CD14-positive monocyte (primary cell): Measurements from ENCODE around the gene C5AR2. TPM values are rescaled to one million over a fixed set of nuclear protein-coding genes. Genes with fewer than 3 reads are reported as not detected.

Experiments
- DNase-seq, 3 donors: peaks; one replicate each; pipeline ENCODE4 v3.0.0-alpha.2; 2011 to 2022
- H2AFZ ChIP-seq: 2 replicates; pipeline ENCODE4 v1.6.0; 2012; ENCODE audit warnings: mild to moderate bottlenecking, low read depth, low read length, inconsistent platforms; ENCODE audit not compliant: insufficient read depth, poor library complexity, severe bottlenecking
- H3K27ac ChIP-seq, 2 donors: 1 replicate in 1 of 2; 2 replicates in 1 of 2; pipeline ENCODE4 v1.5.1; 2012 to 2013; ENCODE audit warnings: low read length in 2 of 2, control low read depth in 1 of 2, inconsistent platforms in 1 of 2, low read depth in 1 of 2, mild to moderate bottlenecking in 1 of 2
- H3K27me3 ChIP-seq, 2 donors: one replicate each; pipeline versions ENCODE4 v1.6.0 to v1.6.1; 2011 to 2013; ENCODE audit warnings: low read length in 2 of 2; ENCODE audit not compliant: control insufficient read depth in 2 of 2, insufficient read depth in 2 of 2
- H3K36me3 ChIP-seq, 2 donors: replicated peaks in 1 of 2; 1 replicate in 1 of 2; 2 replicates in 1 of 2; pipeline versions ENCODE4 v1.5.1 to v1.6.1; 2012 to 2013; ENCODE audit warnings: low read length in 2 of 2, control low read depth in 1 of 2, inconsistent platforms in 1 of 2, mild to moderate bottlenecking in 1 of 2; ENCODE audit not compliant: insufficient read depth in 2 of 2, control insufficient read depth in 1 of 2
- H3K4me1 ChIP-seq, 2 donors: 1 replicate in 1 of 2; 2 replicates in 1 of 2; pipeline versions ENCODE4 v1.5.1 to v1.6.1; 2012 to 2013; ENCODE audit warnings: low read length in 2 of 2, control low read depth in 1 of 2, inconsistent platforms in 1 of 2, mild to moderate bottlenecking in 1 of 2, moderate library complexity in 1 of 2; ENCODE audit not compliant: insufficient read depth in 2 of 2, control insufficient read depth in 1 of 2
- H3K4me2 ChIP-seq: replicated peaks from 2 replicates; pipeline ENCODE3; 2012; ENCODE audit warnings: low read length, moderate library complexity, mild to moderate bottlenecking; ENCODE audit not compliant: poor library complexity, severe bottlenecking; ENCODE audit errors: extremely low read depth
- H3K4me3 ChIP-seq, 3 experiments: fragments of 200-600 bp in 1 of 3; sonication (generic) in 1 of 3; replicated peaks in 1 of 3; 1 replicate in 2 of 3; 2 replicates in 1 of 3; pipeline ENCODE4 v1.5.1; 2011 to 2013; ENCODE audit warnings: low read length in 3 of 3, mild to moderate bottlenecking in 3 of 3, control low read depth in 2 of 3, low read depth in 2 of 3, inconsistent platforms in 1 of 3, moderate library complexity in 1 of 3
- H3K79me2 ChIP-seq: 2 replicates; pipeline ENCODE4 v1.6.0; 2012; ENCODE audit warnings: mild to moderate bottlenecking, control low read depth, inconsistent platforms, low read length, moderate library complexity; ENCODE audit not compliant: insufficient read depth
- H3K9ac ChIP-seq: 2 replicates; pipeline ENCODE4 v1.6.0; 2017; ENCODE audit warnings: low read length, mild to moderate bottlenecking; ENCODE audit not compliant: insufficient read depth, poor library complexity, severe bottlenecking
- H3K9me3 ChIP-seq, 2 donors: replicated peaks in 1 of 2; 1 replicate in 1 of 2; 2 replicates in 1 of 2; pipeline versions ENCODE4 v1.5.1 to v1.6.1; 2012 to 2013; ENCODE audit warnings: low read length in 2 of 2, control low read depth in 1 of 2; ENCODE audit not compliant: control insufficient read depth in 1 of 2, insufficient read depth in 1 of 2
- H4K20me1 ChIP-seq: 2 replicates; pipeline ENCODE4 v1.6.0; 2012; ENCODE audit warnings: mild to moderate bottlenecking, low read length, control low read depth, moderate library complexity; ENCODE audit not compliant: insufficient read depth
- H3K27ac Mint-ChIP-seq, 7 donors: one replicate each; pipeline ENCODE4 v1.8.0; 2020; ENCODE audit warnings: mild to moderate bottlenecking in 7 of 7, mixed read lengths in 7 of 7, moderate library complexity in 6 of 7, inconsistent platforms in 2 of 7
- H3K27me3 Mint-ChIP-seq, 3 donors: one replicate each; pipeline ENCODE4 v1.8.0; 2021 to 2022; ENCODE audit warnings: low read depth in 3 of 3, mild to moderate bottlenecking in 3 of 3, mixed read lengths in 3 of 3, moderate library complexity in 3 of 3, inconsistent platforms in 1 of 3
- H3K36me3 Mint-ChIP-seq, 2 donors: one replicate each; pipeline ENCODE4 v1.8.0; 2020; ENCODE audit warnings: mixed read lengths in 2 of 2, inconsistent platforms in 1 of 2, mild to moderate bottlenecking in 1 of 2
- H3K4me1 Mint-ChIP-seq: one replicate; pipeline ENCODE4 v1.8.0; 2020; ENCODE audit warnings: mild to moderate bottlenecking, mixed read lengths
- H3K4me3 Mint-ChIP-seq, 2 donors: one replicate each; pipeline ENCODE4 v1.8.0; 2020; ENCODE audit warnings: mild to moderate bottlenecking in 2 of 2, mixed read lengths in 2 of 2, moderate library complexity in 1 of 2
- H3K9me3 Mint-ChIP-seq, 7 donors: one replicate each; pipeline ENCODE4 v1.8.0; 2020 to 2022; ENCODE audit warnings: mixed read lengths in 7 of 7, mild to moderate bottlenecking in 6 of 7, moderate library complexity in 6 of 7, inconsistent platforms in 2 of 7
- WGBS: methylation state at CpG from one replicate; pipeline ENCODE4 v1.1.5; 2013; ENCODE audit warnings: missing lambda C conversion rate; ENCODE audit not compliant: insufficient coverage; 5-methylcytosine and 5-hydroxymethylcytosine counted together
- intact Hi-C, 2 donors: fragments of 100-400 bp; cut with micrococcal nuclease; formaldehyde crosslinking; loops; one replicate each; pipeline versions ENCODE4 v1.15.0 to v1.15.1; 2023
- polyA plus RNA-seq, 3 donors: library from polyadenylated mRNA; depleted of rRNA in 1 of 3; unstranded in 2 of 3; stranded (reverse) in 1 of 3; fragments of 300-500 nt in 2 of 3; fragments of >200 nt in 1 of 3; fragmentation: Illumina TruSeq in 2 of 3; gene quantifications; 1 replicate in 2 of 3; 2 replicates in 1 of 3; pipeline ENCODE4 v1.2.3, GENCODE V29; 2012 to 2021
- TF ChIP-seq, protein P1 (sequence below): fragments of 200-600 bp; IDR thresholded peaks from one replicate; pipeline ENCODE4 v1.8.0; 2022; ENCODE audit warnings: antibody characterized with exemption, mild to moderate bottlenecking

The C5AR2 gene
- polyA plus RNA-seq, 3 donors, result 2.4 to 46.9 (median 4.3) TPM

DNA sequence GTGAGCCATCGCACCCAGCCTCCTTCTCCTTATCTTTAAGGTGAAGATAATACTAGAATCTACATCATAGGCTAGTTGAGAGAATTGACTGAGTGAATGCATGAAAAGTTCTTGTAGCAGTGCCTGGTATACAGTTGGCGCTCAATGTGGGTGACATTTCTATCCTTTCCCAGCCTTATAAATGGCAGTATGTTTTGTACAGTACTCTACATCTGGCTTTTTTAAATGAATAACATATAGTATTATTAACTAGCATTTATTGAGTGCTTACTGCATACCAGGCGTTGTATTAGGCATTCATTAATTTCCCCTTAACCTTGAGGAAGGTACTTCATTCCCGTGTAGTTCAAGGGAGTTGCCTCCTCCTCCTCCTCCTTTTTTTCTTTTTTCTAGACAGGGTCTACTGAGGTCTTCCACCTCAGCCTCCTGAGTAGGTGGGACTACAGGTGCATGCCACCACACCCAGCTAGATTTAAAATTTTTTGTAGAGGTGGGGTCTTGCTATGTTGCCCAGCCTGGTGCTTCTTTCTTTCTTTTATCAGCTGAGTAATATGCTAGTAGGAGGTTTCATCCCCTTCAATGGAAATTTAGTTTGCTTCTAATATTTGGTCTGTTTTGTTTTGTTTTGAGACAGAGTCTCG lies 19.5 kb upstream of the C5AR2 start:
- 83% methylated on average over 1 of the region's 5 CpGs for WGBS

DNA sequence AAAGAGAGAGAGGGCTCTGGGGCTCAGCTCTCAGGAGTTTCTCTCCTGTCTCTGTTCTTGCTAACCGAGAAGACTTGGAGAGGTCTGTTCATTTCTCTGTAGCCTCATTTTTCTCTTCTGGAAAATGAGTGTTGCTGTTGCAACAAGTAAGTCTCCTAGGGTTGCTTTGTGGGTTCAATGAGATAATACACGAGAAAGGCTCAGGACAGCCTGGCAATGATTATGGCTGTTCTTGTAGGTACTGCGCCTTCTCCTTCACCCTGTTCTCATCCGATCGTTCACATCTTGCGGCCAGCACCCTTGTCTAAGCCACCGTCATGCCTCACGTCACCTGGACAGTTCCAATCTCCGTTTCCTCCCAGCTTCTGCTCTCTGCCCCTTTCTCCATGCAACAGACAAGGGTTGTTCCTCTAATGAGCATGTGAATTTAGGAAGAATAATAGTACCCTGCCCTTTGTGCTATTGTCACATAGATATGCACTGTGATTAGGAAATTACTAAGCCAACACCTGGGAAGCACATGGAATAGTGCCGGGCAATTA lies 18.1 kb upstream of the C5AR2 start:
- Histone ChIP-seq H3K27me3 (no peaks in the 10 kb centered on the region), H3K4me1 (peaks cover 80 to 90% of the 10 kb centered on the region in 2 donors), H3K9ac (no peak overlapping the region), H3K79me2 (peaks cover 85% of the 10 kb centered on the region), H3K27ac (peak overlapping the region; percentile 52 to 92), H3K4me3 (peak overlapping the region in 1 of 3 experiments; percentile 92), H2AFZ (no peak overlapping the region), H3K9me3 (no peaks in the 10 kb centered on the region), H3K36me3 (peaks cover 19 to 47% of the 10 kb centered on the region in 2 donors), H4K20me1 (peaks cover 74% of the 10 kb centered on the region), H3K4me2 (peak overlapping the region; percentile 90)
- H3K36me3 Mint-ChIP-seq, result peaks cover 75 to 81% of the 10 kb centered on the region in 2 donors
- peak overlapping the region; percentile 75 to 99 for H3K4me3 Mint-ChIP-seq
- intact Hi-C loops, result no loop called here
- H3K27me3 Mint-ChIP-seq, result peaks cover 3 to 14% (median 3%) of the 10 kb centered on the region in 3 donors
- H3K27ac Mint-ChIP-seq, result peak overlapping the region; percentile 88 to 100 (median 96)
- DNase-seq, result no peak
- TF ChIP-seq, protein P1, sequence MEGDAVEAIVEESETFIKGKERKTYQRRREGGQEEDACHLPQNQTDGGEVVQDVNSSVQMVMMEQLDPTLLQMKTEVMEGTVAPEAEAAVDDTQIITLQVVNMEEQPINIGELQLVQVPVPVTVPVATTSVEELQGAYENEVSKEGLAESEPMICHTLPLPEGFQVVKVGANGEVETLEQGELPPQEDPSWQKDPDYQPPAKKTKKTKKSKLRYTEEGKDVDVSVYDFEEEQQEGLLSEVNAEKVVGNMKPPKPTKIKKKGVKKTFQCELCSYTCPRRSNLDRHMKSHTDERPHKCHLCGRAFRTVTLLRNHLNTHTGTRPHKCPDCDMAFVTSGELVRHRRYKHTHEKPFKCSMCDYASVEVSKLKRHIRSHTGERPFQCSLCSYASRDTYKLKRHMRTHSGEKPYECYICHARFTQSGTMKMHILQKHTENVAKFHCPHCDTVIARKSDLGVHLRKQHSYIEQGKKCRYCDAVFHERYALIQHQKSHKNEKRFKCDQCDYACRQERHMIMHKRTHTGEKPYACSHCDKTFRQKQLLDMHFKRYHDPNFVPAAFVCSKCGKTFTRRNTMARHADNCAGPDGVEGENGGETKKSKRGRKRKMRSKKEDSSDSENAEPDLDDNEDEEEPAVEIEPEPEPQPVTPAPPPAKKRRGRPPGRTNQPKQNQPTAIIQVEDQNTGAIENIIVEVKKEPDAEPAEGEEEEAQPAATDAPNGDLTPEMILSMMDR, result no peak
- H3K4me1 Mint-ChIP-seq, result peaks cover 70% of the 10 kb centered on the region
- no CpG with 5 or more reads among the region's 10 CpGs for WGBS
- H3K9me3 Mint-ChIP-seq, result peaks cover 0 to 11% (median 3%) of the 10 kb centered on the region in 7 donors

More for the DNA sequence above, 19.5 kb upstream of the C5AR2 start:
- H3K9me3 Mint-ChIP-seq, result peaks cover 0 to 9% (median 3%) of the 10 kb centered on the region in 7 donors
- peaks cover 89 to 92% of the 10 kb centered on the region in 2 donors for H3K4me1 ChIP-seq
- DNase-seq, result no peak
- H4K20me1 ChIP-seq, result peaks cover 64% of the 10 kb centered on the region
- H3K36me3 Mint-ChIP-seq, result peaks cover 64 to 68% of the 10 kb centered on the region in 2 donors
- peak overlapping the region; percentile 90 for H3K4me2 ChIP-seq
- H3K36me3 ChIP-seq, result peaks cover 19 to 33% of the 10 kb centered on the region in 2 donors
- H3K9ac ChIP-seq, result peak overlapping the region; percentile 15
- peak overlapping the region; percentile 52 to 92 for H3K27ac ChIP-seq
- H3K27me3 ChIP-seq, result no peaks in the 10 kb centered on the region
- peaks cover 74% of the 10 kb centered on the region for H3K79me2 ChIP-seq
- H3K27me3 Mint-ChIP-seq, result peaks cover under 1 to 9% (median 3%) of the 10 kb centered on the region in 3 donors
- no peak overlapping the region for H2AFZ ChIP-seq
- TF ChIP-seq, protein P1, result no peak
- H3K4me3 ChIP-seq, result peak overlapping the region; percentile 45 to 92 (median 92)
- peak overlapping the region; percentile 88 to 100 (median 99) for H3K27ac Mint-ChIP-seq
- no peaks in the 10 kb centered on the region for H3K9me3 ChIP-seq
- peak overlapping the region; percentile 96 to 99 for H3K4me3 Mint-ChIP-seq
- H3K4me1 Mint-ChIP-seq, result peaks cover 72% of the 10 kb centered on the region
- intact Hi-C loops, result no loop called here
